HS-5 (cell line): Measurements from ENCODE around the gene RTF2.
"Not testable (repeated sequence)": the region's sequence is repeated elsewhere in the genome, so short reads cannot be mapped to it uniquely, and the experiment has no call there.

ENCODE experiments used
- DNase-seq: peaks from one replicate; pipeline ENCODE4 v3.0.0-alpha.2; 2012; ENCODE audit warnings: low read depth

The RTF2 gene

GRCh38 chr20:56552911-56553629 lies 84.6 kb downstream of the RTF2 start:
- no peak for DNase-seq

- peak; percentile 88 for DNase-seq
Measured at GRCh38 chr20:56554869-56555268, 86.4 kb downstream of the RTF2 start.

- DNase-seq = no peak
Measured at GRCh38 chr20:56558968-56559367, 90.5 kb downstream of the RTF2 start.

GRCh38 chr20:56564526-56564925 lies 96.1 kb downstream of the RTF2 start:
- DNase-seq = not testable (repeated sequence)

GRCh38 chr20:56565511-56565910 lies 97.1 kb downstream of the RTF2 start:
- DNase-seq = no peak

GRCh38 chr20:56566621-56567020 lies 98.2 kb downstream of the RTF2 start:
- no peak for DNase-seq
